Muscle layer of duodenum (tissue), 2 donors: Measurements from ENCODE around the gene C1orf141.
A peak's percentile ranks its signal among the peaks of the same experiment; 100 is the strongest.

Experiments used
- H3K27ac ChIP-seq: one replicate; pipeline ENCODE4 v1.7.0; 2013; ENCODE audit warnings: mild to moderate bottlenecking, low read length
- H3K27me3 ChIP-seq: one replicate; pipeline ENCODE4 v1.7.0; 2013; ENCODE audit warnings: low read depth, mild to moderate bottlenecking, control low read depth, low read length
- H3K36me3 ChIP-seq, 2 donors: one replicate each; pipeline ENCODE4 v1.7.0; 2013; ENCODE audit warnings: low read length in 2 of 2, control low read depth in 1 of 2, mild to moderate bottlenecking in 1 of 2; ENCODE audit not compliant: insufficient read depth in 2 of 2, control insufficient read depth in 1 of 2
- H3K4me1 ChIP-seq, 2 donors: one replicate each; pipeline ENCODE4 v1.7.0; 2013; ENCODE audit warnings: low read length in 2 of 2, mild to moderate bottlenecking in 2 of 2, control low read depth in 1 of 2, moderate library complexity in 1 of 2; ENCODE audit not compliant: insufficient read depth in 2 of 2, control insufficient read depth in 1 of 2
- H3K4me3 ChIP-seq, 2 donors: one replicate each; pipeline ENCODE4 v1.7.0; 2013; ENCODE audit warnings: low read length in 2 of 2, low read depth in 1 of 2, mild to moderate bottlenecking in 1 of 2
- H3K9me3 ChIP-seq, 2 donors: one replicate each; pipeline ENCODE4 v1.7.0; 2013; ENCODE audit warnings: low read length in 2 of 2, control low read depth in 1 of 2, mild to moderate bottlenecking in 1 of 2; ENCODE audit not compliant: control insufficient read depth in 1 of 2
- donor health status: healthy.

Gene C1orf141

DNA sequence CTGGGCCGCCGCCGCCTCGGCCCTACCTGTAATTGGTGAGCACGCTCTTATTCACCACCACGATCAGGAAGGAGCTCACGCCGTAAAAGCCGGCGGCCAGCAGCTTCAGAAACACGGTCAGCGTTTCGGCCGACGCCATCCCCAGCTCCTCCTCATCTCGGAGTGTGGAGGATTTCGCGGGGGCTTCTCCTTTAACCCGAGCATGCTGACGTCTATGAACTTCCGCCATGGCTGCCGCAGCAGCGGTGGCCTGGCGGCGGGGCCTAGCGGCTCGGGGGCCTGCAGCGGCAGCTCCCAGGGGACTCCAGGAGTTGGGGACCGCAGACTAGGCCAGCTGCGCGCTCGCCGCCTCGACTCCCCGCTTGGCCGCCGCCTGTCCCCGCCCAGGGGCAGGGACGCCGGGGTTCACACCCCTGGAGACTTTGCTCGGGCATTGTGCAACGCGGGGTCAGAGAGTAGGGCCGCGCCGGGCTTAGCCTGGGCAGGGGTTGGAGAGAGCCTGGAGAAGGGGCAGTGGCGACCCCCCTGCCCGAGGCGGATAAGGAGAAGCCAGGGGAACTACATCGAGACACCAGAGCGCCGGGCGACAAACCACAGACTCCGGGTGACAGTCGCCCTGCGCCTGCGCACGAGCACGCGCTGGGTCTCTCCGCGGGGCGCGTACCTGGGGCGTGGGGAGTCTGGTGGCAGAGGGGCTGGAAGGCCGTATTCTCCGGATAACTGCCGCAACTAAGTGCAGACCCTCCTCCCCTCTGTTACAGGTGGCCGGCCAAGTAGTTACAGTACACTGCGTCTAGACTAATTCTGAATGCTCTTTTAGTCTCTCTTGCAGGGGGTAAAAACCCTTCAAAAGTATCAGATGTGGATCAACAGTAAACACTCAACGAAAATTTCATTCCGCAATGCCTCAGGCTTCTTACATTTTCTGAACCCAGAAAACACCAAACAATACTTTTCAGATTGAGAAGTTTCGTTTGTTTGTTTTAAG, 80.7 kb downstream of the C1orf141 start, which contains the start of gene SLC35D1:
TSS of gene SLC35D1 (minus strand) at position 364 of the 988 bp plus-strand sequence. CDS start at position 229, 135 bp downstream.
- no peaks in the 10 kb centered on the region for H3K27me3 ChIP-seq
- H3K9me3 ChIP-seq = no peaks in the 10 kb centered on the region
- H3K4me1 ChIP-seq = peaks cover 10 to 15% of the 10 kb centered on the region in 2 donors
- H3K36me3 ChIP-seq = peaks cover 0 to 8% of the 10 kb centered on the region in 2 donors
- peak within 1 kb of the TSS; percentile 86 to 87 for H3K4me3 ChIP-seq
- peak within 1 kb of the TSS; percentile 86 for H3K27ac ChIP-seq

DNA sequence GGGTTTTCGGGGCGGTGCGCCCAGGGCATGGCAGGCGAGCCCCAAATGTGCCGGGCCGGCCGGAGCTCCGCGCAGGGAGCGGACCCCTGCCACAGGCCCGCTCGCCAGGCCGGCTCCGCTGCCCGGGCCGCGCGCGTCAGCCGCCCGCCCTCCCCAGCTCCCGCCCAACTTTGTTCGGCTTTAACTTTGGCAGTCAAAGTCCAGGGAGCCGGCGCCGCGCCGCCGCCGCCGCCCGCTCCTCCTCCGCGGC, 81.3 kb downstream of the C1orf141 start:
- H3K36me3 ChIP-seq = peaks cover under 1 to 11% of the 10 kb centered on the region in 2 donors
- H3K9me3 ChIP-seq = no peaks in the 10 kb centered on the region
- H3K4me3 ChIP-seq = peak overlapping the region; percentile 86 to 87
- H3K4me1 ChIP-seq = peaks cover 10 to 15% of the 10 kb centered on the region in 2 donors
- H3K27me3 ChIP-seq = no peaks in the 10 kb centered on the region
- peak overlapping the region; percentile 86 for H3K27ac ChIP-seq

DNA sequence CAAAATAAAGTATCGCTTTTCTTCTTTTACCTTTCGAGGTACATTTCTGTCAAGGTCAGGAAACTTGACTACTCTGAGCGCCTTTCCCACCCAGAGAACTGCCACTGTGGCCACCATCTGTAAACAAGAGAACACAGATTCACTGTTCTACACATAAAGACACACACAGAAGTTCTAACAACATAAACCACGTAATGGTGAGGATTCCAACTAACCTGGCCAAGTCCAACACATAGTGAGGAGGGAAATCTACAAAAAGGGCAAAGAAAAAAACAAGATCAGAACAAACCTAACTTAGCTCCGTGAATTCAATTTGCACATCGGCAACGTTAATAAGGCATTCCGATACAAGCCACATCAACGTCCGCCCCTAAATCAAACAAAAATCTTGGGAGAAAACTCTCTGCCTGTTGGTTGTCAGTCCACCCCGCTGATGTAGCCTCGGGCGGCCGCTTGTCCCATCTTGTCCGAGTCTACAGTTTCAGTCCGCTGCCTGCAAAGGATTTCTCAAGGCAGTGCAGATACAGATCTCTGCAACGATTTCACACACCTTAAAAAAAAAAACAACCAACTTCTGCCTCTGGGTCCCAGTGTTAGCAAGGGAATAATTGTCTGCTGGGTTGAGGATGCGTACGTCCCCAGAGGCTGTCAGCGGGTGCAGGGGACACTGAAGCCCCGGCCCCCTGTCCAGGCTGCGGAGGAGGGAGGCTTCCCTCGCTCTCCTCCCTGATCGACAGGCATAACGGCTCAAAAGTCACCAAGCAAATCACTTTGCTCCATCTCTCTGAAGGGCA, 81.8 kb downstream of the C1orf141 start:
- no peaks in the 10 kb centered on the region for H3K27me3 ChIP-seq
- peaks cover 10 to 15% of the 10 kb centered on the region in 2 donors for H3K4me1 ChIP-seq
- H3K36me3 ChIP-seq = peaks cover 5 to 15% of the 10 kb centered on the region in 2 donors
- no peaks in the 10 kb centered on the region for H3K9me3 ChIP-seq
- peak overlapping the region; percentile 86 for H3K27ac ChIP-seq
- peak overlapping the region; percentile 86 to 87 for H3K4me3 ChIP-seq

DNA sequence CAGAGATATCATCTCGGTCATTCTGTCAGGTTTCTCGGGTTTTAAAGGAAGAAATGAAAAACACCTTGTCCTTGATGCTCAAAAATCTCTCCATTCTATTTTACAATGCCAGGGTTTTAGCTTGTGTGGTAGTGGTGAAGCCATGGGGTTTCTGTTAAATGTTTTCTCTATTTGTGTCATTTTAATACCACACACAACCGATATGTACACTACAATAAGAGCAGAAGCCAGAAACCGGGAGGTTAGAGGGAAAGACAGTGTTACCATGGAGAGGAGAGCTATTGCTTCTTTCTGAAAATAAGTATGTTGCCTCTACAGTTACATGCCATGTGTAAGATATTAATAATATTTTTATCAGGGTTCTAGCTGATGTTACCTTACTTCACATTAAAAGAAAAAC, 83.6 kb downstream of the C1orf141 start:
- peaks cover 10 to 15% of the 10 kb centered on the region in 2 donors for H3K4me1 ChIP-seq
- peaks cover 17 to 19% of the 10 kb centered on the region in 2 donors for H3K36me3 ChIP-seq
- no peak overlapping the region for H3K27ac ChIP-seq
- H3K9me3 ChIP-seq = no peaks in the 10 kb centered on the region
- H3K4me3 ChIP-seq = no peak overlapping the region
- H3K27me3 ChIP-seq = no peaks in the 10 kb centered on the region

DNA sequence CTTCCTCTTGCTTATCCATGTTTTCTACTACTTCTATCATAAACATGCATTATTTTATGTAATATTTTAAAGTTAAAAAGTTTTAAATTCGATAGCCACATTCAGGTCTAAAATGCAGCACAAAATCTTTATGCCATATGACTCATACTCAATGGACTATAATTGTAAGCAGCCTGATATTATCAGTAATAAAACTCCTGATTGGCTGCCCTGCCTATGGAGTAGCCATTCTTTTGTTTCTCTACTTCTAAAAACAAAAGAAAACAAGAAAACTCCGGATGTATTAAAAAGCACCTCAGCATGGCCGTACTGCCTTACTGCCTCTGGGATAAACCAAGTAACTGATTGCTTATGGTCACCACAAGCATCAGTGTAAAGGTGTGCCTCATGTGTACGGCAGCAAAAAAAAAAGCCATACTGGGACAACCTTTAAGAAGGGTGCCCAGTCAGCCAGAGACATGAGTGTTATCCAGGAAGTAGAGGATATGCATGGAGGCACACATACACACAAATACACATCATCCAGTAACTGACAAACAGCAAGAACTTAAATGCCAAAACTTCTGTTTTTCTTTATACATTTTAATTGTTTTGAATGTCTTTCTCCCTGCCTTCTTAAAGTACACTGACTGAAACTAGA, 90.0 kb downstream of the C1orf141 start:
- Histone ChIP-seq H3K36me3 (peaks cover 44% of the 10 kb centered on the region in 2 donors), H3K27me3 (no peaks in the 10 kb centered on the region), H3K27ac (no peak overlapping the region)

DNA sequence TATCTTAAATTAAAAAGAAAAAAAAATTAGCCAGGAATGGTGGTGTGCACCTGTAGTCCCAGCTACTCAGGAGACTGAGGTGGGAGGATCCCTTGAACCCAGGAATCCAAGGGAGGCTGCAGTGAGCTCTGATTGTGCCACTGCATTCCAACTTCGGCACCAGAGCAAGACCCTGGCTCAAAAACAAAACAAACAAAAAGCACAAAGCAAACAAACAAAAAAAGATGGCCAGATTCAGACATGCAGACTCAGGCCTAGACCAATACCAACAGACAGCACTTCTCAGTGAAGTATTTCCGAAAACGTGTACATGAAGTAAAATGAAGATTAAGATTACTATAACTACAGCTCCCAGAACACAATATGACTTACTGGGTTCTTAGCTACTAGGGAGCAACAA, 91.4 kb downstream of the C1orf141 start:
- H3K4me3 ChIP-seq = no peak overlapping the region
- peaks cover 34 to 52% of the 10 kb centered on the region in 2 donors for H3K36me3 ChIP-seq
- no peaks in the 10 kb centered on the region for H3K9me3 ChIP-seq
- peaks cover 0 to 12% of the 10 kb centered on the region in 2 donors for H3K4me1 ChIP-seq
- H3K27ac ChIP-seq = no peak overlapping the region
- H3K27me3 ChIP-seq = no peaks in the 10 kb centered on the region

More for the DNA sequence above, 90.0 kb downstream of the C1orf141 start:
- no peaks in the 10 kb centered on the region for H3K9me3 ChIP-seq
- H3K4me1 ChIP-seq = peaks cover 0 to 12% of the 10 kb centered on the region in 2 donors
- H3K4me3 ChIP-seq = no peak overlapping the region
